ENCODE measurements around the gene SVIL. TPM values are rescaled to one million over a fixed set of nuclear protein-coding genes. Genes with fewer than 3 reads are reported as not detected.
"Not testable (repeated sequence)": the region's sequence is repeated elsewhere in the genome, so short reads cannot be mapped to it uniquely, and the experiment has no call there.

The SVIL gene
- total RNA-seq, 2 experiments from 2014 or later: 11.2 to 13.0 TPM

- POLR2A ChIA-PET: no interaction called here
- H3K27me3 Mint-ChIP-seq (ENCODE audit: low read depth): no peaks in the 10 kb centered on the region
- H3K36me3 Mint-ChIP-seq (ENCODE audit: low read depth): no peaks in the 10 kb centered on the region
- no peaks in the 10 kb centered on the region for H3K9me3 Mint-ChIP-seq (ENCODE audit: insufficient read depth)
- peak; percentile 73 for DNase-seq
- H3K4me1 Mint-ChIP-seq (ENCODE audit: low read depth): no peaks in the 10 kb centered on the region
- H3K27ac Mint-ChIP-seq: no peak overlapping the region
- peak; percentile 73 for ATAC-seq
- CTCF ChIA-PET: interaction anchor here (0.6 to 3.7 kb wide), 35 partner anchors 9 to 833 kb away, joined by 3 to 35 read pairs (median 5); no protein-coding TSS in a partner anchor
- no peak overlapping the region for H3K4me3 Mint-ChIP-seq
Observed at GRCh38 chr10:29496341-29497162, 138.2 kb downstream of the SVIL start.

- no peak for ATAC-seq
- DNase-seq: no peak
- Mint-ChIP-seq H3K4me1 (ENCODE audit: low read depth) (no peaks in the 10 kb centered on the region), H3K36me3 (ENCODE audit: low read depth) (no peaks in the 10 kb centered on the region), H3K27ac (no peak overlapping the region), H3K4me3 (no peak overlapping the region), H3K27me3 (ENCODE audit: low read depth) (no peaks in the 10 kb centered on the region), H3K9me3 (ENCODE audit: insufficient read depth) (no peaks in the 10 kb centered on the region)
- ChIA-PET CTCF (interaction anchor here (0.9 to 3.7 kb wide), 13 partner anchors 8 to 117 kb away, joined by 3 to 35 read pairs (median 11); no protein-coding TSS in a partner anchor), POLR2A (no interaction called here)
Observed at GRCh38 chr10:29495366-29495765, 139.4 kb downstream of the SVIL start.

GRCh38 chr10:29493697-29494096, 141.1 kb downstream of the SVIL start:
- no peak for DNase-seq
- ChIA-PET CTCF (interaction anchor here (0.7 kb wide), 1 partner anchor 48 kb away, joined by 4 read pairs; no protein-coding TSS in a partner anchor), POLR2A (no interaction called here)
- no peak overlapping the region for H3K27ac Mint-ChIP-seq
- no peak for ATAC-seq
- H3K4me3 Mint-ChIP-seq: no peak overlapping the region
- no peaks in the 10 kb centered on the region for H3K27me3 Mint-ChIP-seq (ENCODE audit: low read depth)
- peaks cover 1% of the 10 kb centered on the region for H3K9me3 Mint-ChIP-seq (ENCODE audit: insufficient read depth)
- peaks cover 5% of the 10 kb centered on the region for H3K36me3 Mint-ChIP-seq (ENCODE audit: low read depth)
- peaks cover 1% of the 10 kb centered on the region for H3K4me1 Mint-ChIP-seq (ENCODE audit: low read depth)

DNA sequence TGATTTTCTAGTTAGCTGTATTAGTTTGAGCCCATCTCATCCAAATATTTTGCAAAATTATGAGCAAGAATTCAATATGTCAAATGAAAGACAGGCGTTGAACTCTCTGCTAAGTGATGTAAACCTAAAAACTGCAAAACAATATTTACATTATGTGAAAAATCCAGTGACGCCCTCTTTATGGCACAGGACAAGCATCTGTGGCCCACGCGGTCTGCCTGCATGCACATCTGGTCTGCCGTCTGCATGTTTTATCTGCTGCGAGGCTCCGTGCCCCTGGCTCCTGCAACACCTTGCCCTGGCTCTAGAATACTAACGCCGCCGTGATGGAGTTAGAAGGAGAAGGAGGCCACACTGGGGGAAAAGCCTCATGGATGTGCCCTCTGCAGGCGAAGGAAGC, 142.0 kb downstream of the SVIL start:
- no peak for ATAC-seq
- H3K9me3 Mint-ChIP-seq (ENCODE audit: insufficient read depth): peaks cover 7% of the 10 kb centered on the region
- ChIA-PET CTCF (no interaction called here), POLR2A (no interaction called here)
- H3K36me3 Mint-ChIP-seq (ENCODE audit: low read depth): peaks cover 14% of the 10 kb centered on the region
- H3K4me1 Mint-ChIP-seq (ENCODE audit: low read depth): peaks cover 6% of the 10 kb centered on the region
- no peak overlapping the region for H3K27ac Mint-ChIP-seq
- no peaks in the 10 kb centered on the region for H3K27me3 Mint-ChIP-seq (ENCODE audit: low read depth)
- no peak for DNase-seq
- no peak overlapping the region for H3K4me3 Mint-ChIP-seq

DNA sequence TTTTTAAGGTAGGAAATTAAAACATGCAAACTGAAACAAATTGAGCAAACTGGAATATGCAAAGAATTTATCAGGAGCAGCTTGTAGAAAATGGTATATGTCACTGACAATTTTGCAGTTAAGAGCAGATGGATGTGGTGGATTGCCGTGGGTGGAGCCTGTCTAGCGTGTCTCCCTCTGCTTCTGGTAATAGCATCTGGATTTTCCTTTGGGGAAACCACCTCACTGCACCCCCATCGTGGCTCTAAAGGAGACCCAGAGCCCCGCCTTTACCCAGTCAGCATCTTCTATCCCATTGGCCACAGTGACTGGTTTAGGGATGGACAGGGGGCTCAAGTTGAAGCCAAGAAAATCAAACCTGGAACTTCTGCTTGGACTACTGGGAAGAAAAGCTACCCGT, 142.9 kb downstream of the SVIL start:
- Mint-ChIP-seq H3K27ac (no peak overlapping the region), H3K9me3 (ENCODE audit: insufficient read depth) (peaks cover 10% of the 10 kb centered on the region), H3K27me3 (ENCODE audit: low read depth) (no peaks in the 10 kb centered on the region), H3K4me1 (ENCODE audit: low read depth) (peaks cover 14% of the 10 kb centered on the region), H3K36me3 (ENCODE audit: low read depth) (peaks cover 22% of the 10 kb centered on the region), H3K4me3 (no peak overlapping the region)
- CTCF ChIA-PET: no interaction called here
- ATAC-seq (no peak), DNase-seq (no peak)
- POLR2A ChIA-PET: no interaction called here

DNA sequence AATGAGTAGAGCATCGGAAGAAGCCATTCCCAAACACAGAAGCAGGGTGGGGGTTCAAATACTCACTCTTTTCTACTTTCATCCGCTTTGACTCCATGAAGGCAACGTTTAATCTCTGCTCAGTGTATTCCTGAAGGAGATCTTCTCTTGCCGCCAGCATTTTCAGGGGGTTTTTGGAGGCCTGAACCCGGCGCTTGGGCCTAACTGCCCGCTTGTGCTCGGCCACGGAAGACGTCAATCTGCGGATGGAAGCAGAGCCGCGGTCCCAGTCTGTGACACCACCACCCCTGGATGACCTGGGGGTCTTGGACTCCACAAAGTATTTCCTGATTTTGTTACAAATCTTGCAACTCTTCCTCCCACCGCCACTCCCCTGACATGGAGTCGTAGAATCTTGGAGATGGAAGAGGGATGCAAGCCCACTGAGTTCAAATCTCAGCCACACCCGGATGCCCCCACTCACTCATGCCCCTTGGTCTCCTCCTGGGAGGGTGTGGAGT, 143.9 kb downstream of the SVIL start:
- CTCF ChIA-PET: interaction anchor here (0.8 kb wide), 1 partner anchor 45 kb away, joined by 3 read pairs; no protein-coding TSS in a partner anchor
- H3K4me3 Mint-ChIP-seq; H3K27ac Mint-ChIP-seq; DNase-seq; POLR2A ChIA-PET; ATAC-seq; H3K27me3 Mint-ChIP-seq (ENCODE audit: low read depth): not testable (repeated sequence)
- H3K36me3 Mint-ChIP-seq (ENCODE audit: low read depth): peaks cover 30% of the 10 kb centered on the region
- peaks cover 25% of the 10 kb centered on the region for H3K4me1 Mint-ChIP-seq (ENCODE audit: low read depth)
- peaks cover 13% of the 10 kb centered on the region for H3K9me3 Mint-ChIP-seq (ENCODE audit: insufficient read depth)

- POLR2A ChIA-PET; DNase-seq; H3K4me3 Mint-ChIP-seq; H3K27ac Mint-ChIP-seq; H3K27me3 Mint-ChIP-seq (ENCODE audit: low read depth): not testable (repeated sequence)
- CTCF ChIA-PET: interaction anchor here (3.1 kb wide), 1 partner anchor 8 kb away, joined by 35 read pairs; no protein-coding TSS in a partner anchor
- Mint-ChIP-seq H3K4me1 (ENCODE audit: low read depth) (peaks cover 44% of the 10 kb centered on the region), H3K36me3 (ENCODE audit: low read depth) (peaks cover 44% of the 10 kb centered on the region), H3K9me3 (ENCODE audit: insufficient read depth) (peaks cover 13% of the 10 kb centered on the region)
- peak; percentile 36 for ATAC-seq
Observed at GRCh38 chr10:29488471-29488870, 146.3 kb downstream of the SVIL start.

- DNase-seq; POLR2A ChIA-PET; H3K27me3 Mint-ChIP-seq (ENCODE audit: low read depth); ATAC-seq; H3K4me3 Mint-ChIP-seq; H3K27ac Mint-ChIP-seq: not testable (repeated sequence)
- Mint-ChIP-seq H3K36me3 (ENCODE audit: low read depth) (peaks cover 44% of the 10 kb centered on the region), H3K4me1 (ENCODE audit: low read depth) (peaks cover 50% of the 10 kb centered on the region), H3K9me3 (ENCODE audit: insufficient read depth) (peaks cover 13% of the 10 kb centered on the region)
- CTCF ChIA-PET: interaction anchor here (1.5 to 3.1 kb wide), 2 partner anchors 8 to 16 kb away, joined by 4 to 35 read pairs; no protein-coding TSS in a partner anchor
Observed at GRCh38 chr10:29487884-29488266, 146.9 kb downstream of the SVIL start.

GRCh38 chr10:29487032-29487883, 147.5 kb downstream of the SVIL start:
- H3K27me3 Mint-ChIP-seq (ENCODE audit: low read depth); POLR2A ChIA-PET; H3K4me3 Mint-ChIP-seq: not testable (repeated sequence)
- peaks cover 13% of the 10 kb centered on the region for H3K9me3 Mint-ChIP-seq (ENCODE audit: insufficient read depth)
- peak; percentile 16 for ATAC-seq
- H3K4me1 Mint-ChIP-seq (ENCODE audit: low read depth): peaks cover 57% of the 10 kb centered on the region
- peak overlapping the region; percentile 77 for H3K27ac Mint-ChIP-seq
- CTCF ChIA-PET: interaction anchor here (1.0 to 3.1 kb wide), 4 partner anchors 9 to 80 kb away, joined by 3 to 35 read pairs (median 4); no protein-coding TSS in a partner anchor
- DNase-seq: peak; percentile 47
- H3K36me3 Mint-ChIP-seq (ENCODE audit: low read depth): peaks cover 44% of the 10 kb centered on the region

DNA sequence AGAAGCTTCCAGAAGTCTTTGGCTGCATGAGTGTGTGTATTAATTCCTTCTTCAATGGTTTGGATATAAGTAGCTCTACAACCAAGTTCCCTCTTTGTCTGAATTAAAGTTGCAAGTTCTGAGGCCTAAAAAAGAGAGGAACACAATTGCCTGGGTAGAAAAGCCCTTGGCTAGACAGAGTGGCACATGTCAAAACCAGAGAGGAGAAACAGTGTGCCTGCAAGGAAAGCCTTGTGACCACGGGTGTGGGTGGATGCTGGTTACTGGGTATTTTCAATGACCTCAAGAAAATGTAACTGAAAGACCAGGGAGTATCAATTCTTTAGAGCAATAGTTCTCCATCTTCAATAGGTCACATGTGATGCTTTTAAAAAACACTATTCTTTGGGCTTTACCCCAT, 148.3 kb downstream of the SVIL start:
- Mint-ChIP-seq H3K36me3 (ENCODE audit: low read depth) (peaks cover 44% of the 10 kb centered on the region), H3K4me3 (no peak overlapping the region)
- no peak for DNase-seq

DNA sequence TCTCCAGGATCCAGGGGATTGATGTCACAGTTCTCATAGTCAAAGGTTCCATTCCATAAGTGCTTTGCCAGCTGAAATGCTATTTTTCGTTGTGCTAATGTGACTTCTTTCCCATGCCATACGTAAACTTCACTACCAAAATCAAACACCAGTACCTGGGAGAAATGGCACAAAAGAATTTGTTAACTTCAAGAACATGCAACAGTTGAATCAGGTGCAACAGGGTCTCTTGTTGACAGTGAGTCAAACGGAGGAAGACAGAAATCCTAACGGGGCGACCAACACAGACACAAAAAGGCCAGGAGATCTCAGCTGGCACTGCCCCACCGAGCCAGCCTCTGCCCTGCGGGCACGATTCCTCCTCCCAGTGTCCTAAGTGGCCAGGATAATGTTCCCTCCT, 150.1 kb downstream of the SVIL start:
- H3K27ac Mint-ChIP-seq; ATAC-seq; CTCF ChIA-PET; POLR2A ChIA-PET; H3K4me3 Mint-ChIP-seq; DNase-seq; H3K27me3 Mint-ChIP-seq (ENCODE audit: low read depth): not testable (repeated sequence)
- peaks cover 50% of the 10 kb centered on the region for H3K36me3 Mint-ChIP-seq (ENCODE audit: low read depth)
- H3K9me3 Mint-ChIP-seq (ENCODE audit: insufficient read depth): peaks cover 13% of the 10 kb centered on the region
- peaks cover 66% of the 10 kb centered on the region for H3K4me1 Mint-ChIP-seq (ENCODE audit: low read depth)

More for the DNA sequence above, 148.3 kb downstream of the SVIL start:
- no peaks in the 10 kb centered on the region for H3K27me3 Mint-ChIP-seq (ENCODE audit: low read depth)
- peak overlapping the region; percentile 77 for H3K27ac Mint-ChIP-seq
- H3K9me3 Mint-ChIP-seq (ENCODE audit: insufficient read depth): peaks cover 13% of the 10 kb centered on the region
- ChIA-PET POLR2A (no interaction called here), CTCF (interaction anchor here (0.6 to 3.1 kb wide), 6 partner anchors 10 to 79 kb away, joined by 3 to 35 read pairs (median 4); no protein-coding TSS in a partner anchor)
- no peak for ATAC-seq
- H3K4me1 Mint-ChIP-seq (ENCODE audit: low read depth): peaks cover 59% of the 10 kb centered on the region
